HG02571 (cell line): ENCODE data around the gene TOMM40.
"Not testable (repeated sequence)": the region's sequence is repeated elsewhere in the genome, so short reads cannot be mapped to it uniquely, and the experiment has no call there.

Source experiments
- ATAC-seq: cut with Tn5 transposase; IDR thresholded peaks from one replicate; pipeline ENCODE4 v1.9.1; 2021; ENCODE audit warnings: mild to moderate bottlenecking, moderate library complexity; ENCODE audit not compliant: unreplicated experiment

TOMM40 gene

GRCh38 chr19:44891016-44891882 lies at the start of gene TOMM40:
Gene TOMM40 (plus strand): TSS chr19:44891254. CDS start chr19:44891416, 162 bp downstream.
- ATAC-seq: peak; percentile 64

- no peak for ATAC-seq
These were observed 45.8 kb upstream of the TOMM40 start for GRCh38 chr19:44845286-44845611.

- no peak for ATAC-seq
These were observed 45.2 kb upstream of the TOMM40 start, which contains the start of gene NECTIN2 for GRCh38 chr19:44845612-44846454. Gene NECTIN2 (plus strand): TSS chr19:44846297. CDS start chr19:44846526, 229 bp downstream.

GRCh38 chr19:44846455-44847143 lies 44.5 kb upstream of the TOMM40 start:
- no peak for ATAC-seq

GRCh38 chr19:44847144-44848035 lies 43.7 kb upstream of the TOMM40 start:
- no peak for ATAC-seq

- no peak for ATAC-seq
These were observed 42.8 kb upstream of the TOMM40 start for GRCh38 chr19:44848036-44848811.

- ATAC-seq: no peak
These were observed 42.1 kb upstream of the TOMM40 start for GRCh38 chr19:44848812-44849447.

GRCh38 chr19:44850641-44851109 lies 40.4 kb upstream of the TOMM40 start:
- ATAC-seq: no peak

- no peak for ATAC-seq
These were observed 39.6 kb upstream of the TOMM40 start for GRCh38 chr19:44851427-44851826.

- ATAC-seq: no peak
These were observed 35.4 kb upstream of the TOMM40 start for GRCh38 chr19:44855606-44856005.

GRCh38 chr19:44856421-44857083 lies 34.5 kb upstream of the TOMM40 start:
- ATAC-seq: no peak

GRCh38 chr19:44857837-44858236 lies 33.2 kb upstream of the TOMM40 start:
- no peak for ATAC-seq

- ATAC-seq: not testable (repeated sequence)
These were observed 29.5 kb upstream of the TOMM40 start for GRCh38 chr19:44861576-44861975.

GRCh38 chr19:44863990-44864389 lies 27.1 kb upstream of the TOMM40 start:
- no peak for ATAC-seq

GRCh38 chr19:44865196-44865767 lies 25.8 kb upstream of the TOMM40 start:
- ATAC-seq: no peak

GRCh38 chr19:44866664-44867063 lies 24.4 kb upstream of the TOMM40 start:
- ATAC-seq: no peak

- ATAC-seq: no peak
These were observed 23.5 kb upstream of the TOMM40 start for GRCh38 chr19:44867578-44867977.
